ENCODE measurements around the gene TIGD3. TPM values are rescaled to one million over a fixed set of nuclear protein-coding genes. Genes with fewer than 3 reads are reported as not detected.

The TIGD3 gene
- total and polyA plus RNA-seq, 2 of the 13 experiments (the other 11 are each of a cell fraction or from before 2014, with no cell fraction given), result 0.49 to 4.9 TPM

DNA sequence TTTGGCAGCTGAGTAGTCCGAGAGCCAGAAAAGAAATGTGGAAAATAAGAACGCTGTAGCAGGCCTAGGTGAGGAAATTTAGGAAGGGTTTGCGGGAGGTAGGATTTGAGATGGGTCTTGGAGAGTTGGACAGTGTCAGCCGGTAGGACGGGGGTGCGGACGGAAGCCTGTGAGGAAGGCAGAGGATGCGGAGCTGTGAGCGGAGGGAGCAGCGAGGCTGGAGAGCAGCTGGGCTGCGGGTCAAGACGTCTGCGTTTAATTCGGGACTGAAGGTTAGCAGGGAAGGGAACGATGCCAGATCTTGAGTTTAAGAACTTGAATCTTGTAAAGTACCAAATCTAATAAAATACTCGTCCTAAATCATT is 669 bp upstream of the TIGD3 start:
- Histone ChIP-seq H3K4me3 (replicated peaks in 1 of 3; ENCODE audit: insufficient read depth in 1 of 3, low read depth in 2 of 3, low read length in 3 of 3) (peak overlapping the region in 2 of 3 experiments; percentile 42 to 72; a peak in 4 of 6 replicates), H3K27ac (ENCODE audit: extremely low read length, insufficient read depth, low read length) (peak overlapping the region; percentile 47), H3K27me3 (ENCODE audit: control insufficient read depth in 1 of 2, insufficient read depth in 2 of 2, low read length in 2 of 2) (no peaks in the 10 kb centered on the region), H3K79me2 (ENCODE audit: insufficient read depth, low read length) (no peaks in the 10 kb centered on the region), H2AFZ (ENCODE audit: low read length) (no peak overlapping the region), H4K20me1 (ENCODE audit: insufficient read depth, low read length) (no peaks in the 10 kb centered on the region), H3K4me2 (ENCODE audit: low read depth, low read length) (peak overlapping the region; percentile 94), H3K9ac (ENCODE audit: insufficient read depth, low read depth, low read length) (peak overlapping the region; percentile 65), H3K4me1 (ENCODE audit: insufficient read depth, low read length) (peaks cover 37% of the 10 kb centered on the region), H3K9me3 (ENCODE audit: low read length) (no peaks in the 10 kb centered on the region), H3K36me3 (replicated peaks in 1 of 2; ENCODE audit: control insufficient read depth in 1 of 2, insufficient read depth in 2 of 2, low read length in 2 of 2) (peaks cover 12 to 23% of the 10 kb centered on the region in 2 experiments; a peak in 3 of 5 replicates)
- DNase-seq (ENCODE audit: low spot score) (no peak), FAIRE-seq (no peak), ATAC-seq (no peak)
- ChIA-PET CTCF (ENCODE audit: low intra/inter-chr PET ratio, low total read pairs) (no interaction called here), POLR2A (interaction anchor here (0.7 to 1.3 kb wide), 10 partner anchors 19 to 263 kb away, joined by 3 to 12 read pairs (median 4); partner anchors contain the start of genes DPF2, FAU, MALAT1 and MRPL49)
- in situ Hi-C loops (cut with HindIII; ENCODE audit: extremely low pct_ligation_motif_present, low pct_unique_long_range_greater_than_20kb), result no loop called here
- intact Hi-C loops (cut with micrococcal nuclease; ENCODE audit: unreplicated experiment), result no loop called here
- 91% methylated on average over 16 of the region's 16 CpGs for WGBS (ENCODE audit: low lambda C conversion rate)
- BruUV-seq (replicated peaks), result no TSS peak
- TF ChIP-seq, protein P1, sequence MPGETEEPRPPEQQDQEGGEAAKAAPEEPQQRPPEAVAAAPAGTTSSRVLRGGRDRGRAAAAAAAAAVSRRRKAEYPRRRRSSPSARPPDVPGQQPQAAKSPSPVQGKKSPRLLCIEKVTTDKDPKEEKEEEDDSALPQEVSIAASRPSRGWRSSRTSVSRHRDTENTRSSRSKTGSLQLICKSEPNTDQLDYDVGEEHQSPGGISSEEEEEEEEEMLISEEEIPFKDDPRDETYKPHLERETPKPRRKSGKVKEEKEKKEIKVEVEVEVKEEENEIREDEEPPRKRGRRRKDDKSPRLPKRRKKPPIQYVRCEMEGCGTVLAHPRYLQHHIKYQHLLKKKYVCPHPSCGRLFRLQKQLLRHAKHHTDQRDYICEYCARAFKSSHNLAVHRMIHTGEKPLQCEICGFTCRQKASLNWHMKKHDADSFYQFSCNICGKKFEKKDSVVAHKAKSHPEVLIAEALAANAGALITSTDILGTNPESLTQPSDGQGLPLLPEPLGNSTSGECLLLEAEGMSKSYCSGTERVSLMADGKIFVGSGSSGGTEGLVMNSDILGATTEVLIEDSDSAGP (CRISPR knock-in tag; IDR thresholded peaks at IDR 0.05; ENCODE audit: borderline replicate concordance), result peak; percentile 30; the same call in 1 of the 2 replicates
- TF ChIP-seq ZNF564 (CRISPR knock-in tag; IDR thresholded peaks at IDR 0.05), result no peak
- TF ChIP-seq ZNF605 (CRISPR knock-in tag; IDR thresholded peaks at IDR 0.05), result peak; percentile 72; the same call in 1 of the 2 replicates
- TF ChIP-seq NFKBIZ (CRISPR knock-in tag; IDR thresholded peaks at IDR 0.05), result no peak
- TF ChIP-seq, protein P2, sequence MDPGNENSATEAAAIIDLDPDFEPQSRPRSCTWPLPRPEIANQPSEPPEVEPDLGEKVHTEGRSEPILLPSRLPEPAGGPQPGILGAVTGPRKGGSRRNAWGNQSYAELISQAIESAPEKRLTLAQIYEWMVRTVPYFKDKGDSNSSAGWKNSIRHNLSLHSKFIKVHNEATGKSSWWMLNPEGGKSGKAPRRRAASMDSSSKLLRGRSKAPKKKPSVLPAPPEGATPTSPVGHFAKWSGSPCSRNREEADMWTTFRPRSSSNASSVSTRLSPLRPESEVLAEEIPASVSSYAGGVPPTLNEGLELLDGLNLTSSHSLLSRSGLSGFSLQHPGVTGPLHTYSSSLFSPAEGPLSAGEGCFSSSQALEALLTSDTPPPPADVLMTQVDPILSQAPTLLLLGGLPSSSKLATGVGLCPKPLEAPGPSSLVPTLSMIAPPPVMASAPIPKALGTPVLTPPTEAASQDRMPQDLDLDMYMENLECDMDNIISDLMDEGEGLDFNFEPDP (CRISPR knock-in tag; conservative IDR thresholded peaks at IDR 0.05), result 0 out of 2 replicates have a peak, but pooled peaks have one; percentile 62
- TF ChIP-seq KDM5B (CRISPR knock-in tag; IDR thresholded peaks at IDR 0.05; ENCODE audit: borderline replicate concordance), result 0 out of 2 replicates have a peak, but pooled peaks have one; percentile 3
- 0 out of 2 replicates have a peak, but pooled peaks have one; percentile 38 for TF ChIP-seq ZMYM4 (CRISPR knock-in tag; IDR thresholded peaks at IDR 0.05)
- no peak for TF ChIP-seq EHMT2 (IDR thresholded peaks at IDR 0.05; ENCODE audit: borderline replicate concordance, low read depth, low read length)
- TF ChIP-seq NR2C2 (CRISPR knock-in tag; IDR thresholded peaks at IDR 0.05; ENCODE audit: borderline replicate concordance), result no peak
- peak; percentile 36 for TF ChIP-seq RBM22 (optimal IDR thresholded peaks at IDR 0.05; ENCODE audit: low read length)
- TF ChIP-seq, protein P3, sequence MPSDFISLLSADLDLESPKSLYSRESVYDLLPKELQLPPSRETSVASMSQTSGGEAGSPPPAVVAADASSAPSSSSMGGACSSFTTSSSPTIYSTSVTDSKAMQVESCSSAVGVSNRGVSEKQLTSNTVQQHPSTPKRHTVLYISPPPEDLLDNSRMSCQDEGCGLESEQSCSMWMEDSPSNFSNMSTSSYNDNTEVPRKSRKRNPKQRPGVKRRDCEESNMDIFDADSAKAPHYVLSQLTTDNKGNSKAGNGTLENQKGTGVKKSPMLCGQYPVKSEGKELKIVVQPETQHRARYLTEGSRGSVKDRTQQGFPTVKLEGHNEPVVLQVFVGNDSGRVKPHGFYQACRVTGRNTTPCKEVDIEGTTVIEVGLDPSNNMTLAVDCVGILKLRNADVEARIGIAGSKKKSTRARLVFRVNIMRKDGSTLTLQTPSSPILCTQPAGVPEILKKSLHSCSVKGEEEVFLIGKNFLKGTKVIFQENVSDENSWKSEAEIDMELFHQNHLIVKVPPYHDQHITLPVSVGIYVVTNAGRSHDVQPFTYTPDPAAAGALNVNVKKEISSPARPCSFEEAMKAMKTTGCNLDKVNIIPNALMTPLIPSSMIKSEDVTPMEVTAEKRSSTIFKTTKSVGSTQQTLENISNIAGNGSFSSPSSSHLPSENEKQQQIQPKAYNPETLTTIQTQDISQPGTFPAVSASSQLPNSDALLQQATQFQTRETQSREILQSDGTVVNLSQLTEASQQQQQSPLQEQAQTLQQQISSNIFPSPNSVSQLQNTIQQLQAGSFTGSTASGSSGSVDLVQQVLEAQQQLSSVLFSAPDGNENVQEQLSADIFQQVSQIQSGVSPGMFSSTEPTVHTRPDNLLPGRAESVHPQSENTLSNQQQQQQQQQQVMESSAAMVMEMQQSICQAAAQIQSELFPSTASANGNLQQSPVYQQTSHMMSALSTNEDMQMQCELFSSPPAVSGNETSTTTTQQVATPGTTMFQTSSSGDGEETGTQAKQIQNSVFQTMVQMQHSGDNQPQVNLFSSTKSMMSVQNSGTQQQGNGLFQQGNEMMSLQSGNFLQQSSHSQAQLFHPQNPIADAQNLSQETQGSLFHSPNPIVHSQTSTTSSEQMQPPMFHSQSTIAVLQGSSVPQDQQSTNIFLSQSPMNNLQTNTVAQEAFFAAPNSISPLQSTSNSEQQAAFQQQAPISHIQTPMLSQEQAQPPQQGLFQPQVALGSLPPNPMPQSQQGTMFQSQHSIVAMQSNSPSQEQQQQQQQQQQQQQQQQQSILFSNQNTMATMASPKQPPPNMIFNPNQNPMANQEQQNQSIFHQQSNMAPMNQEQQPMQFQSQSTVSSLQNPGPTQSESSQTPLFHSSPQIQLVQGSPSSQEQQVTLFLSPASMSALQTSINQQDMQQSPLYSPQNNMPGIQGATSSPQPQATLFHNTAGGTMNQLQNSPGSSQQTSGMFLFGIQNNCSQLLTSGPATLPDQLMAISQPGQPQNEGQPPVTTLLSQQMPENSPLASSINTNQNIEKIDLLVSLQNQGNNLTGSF (CRISPR knock-in tag; IDR thresholded peaks at IDR 0.05), result 0 out of 2 replicates have a peak, but pooled peaks have one; percentile 55
- TF ChIP-seq, protein P4, sequence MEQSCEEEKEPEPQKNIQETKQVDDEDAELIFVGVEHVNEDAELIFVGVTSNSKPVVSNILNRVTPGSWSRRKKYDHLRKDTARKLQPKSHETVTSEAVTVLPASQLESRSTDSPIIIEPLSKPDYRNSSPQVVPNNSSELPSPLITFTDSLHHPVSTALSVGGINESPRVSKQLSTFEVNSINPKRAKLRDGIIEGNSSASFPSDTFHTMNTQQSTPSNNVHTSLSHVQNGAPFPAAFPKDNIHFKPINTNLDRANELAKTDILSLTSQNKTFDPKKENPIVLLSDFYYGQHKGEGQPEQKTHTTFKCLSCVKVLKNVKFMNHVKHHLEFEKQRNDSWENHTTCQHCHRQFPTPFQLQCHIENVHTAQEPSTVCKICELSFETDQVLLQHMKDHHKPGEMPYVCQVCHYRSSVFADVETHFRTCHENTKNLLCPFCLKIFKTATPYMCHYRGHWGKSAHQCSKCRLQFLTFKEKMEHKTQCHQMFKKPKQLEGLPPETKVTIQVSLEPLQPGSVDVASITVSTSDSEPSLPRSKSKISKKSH (CRISPR knock-in tag; IDR thresholded peaks at IDR 0.05; ENCODE audit: borderline replicate concordance), result 0 out of 2 replicates have a peak, but pooled peaks have one; percentile 8
- no peak for TF ChIP-seq ZC3H13 (CRISPR knock-in tag; IDR thresholded peaks at IDR 0.05)
- TF ChIP-seq ZNF501 (CRISPR knock-in tag; IDR thresholded peaks at IDR 0.05), result peak; percentile 13; the same call in 1 of the 2 replicates
